Astrocyte of the cerebellum (primary cell): ENCODE data around the gene DOCK1.

Experiments
- DNase-seq: peaks from one replicate; pipeline ENCODE4 v3.0.0-alpha.2; 2011; ENCODE audit warnings: low read depth
- H3K4me3 ChIP-seq: 2 replicates; pipeline ENCODE4 v1.5.1; 2011; ENCODE audit warnings: mild to moderate bottlenecking, low read depth, low read length, moderate library complexity
- in situ Hi-C: cut with HindIII; loops from 2 replicates; pipeline ENCODE4 v1.10.0; 2017; ENCODE audit warnings: low sequenced_read_pairs
- TF ChIP-seq, protein P1 (sequence below): IDR thresholded peaks from 2 replicates; pipeline ENCODE4 v1.5.1; 2012; ENCODE audit warnings: low read length, low read depth, moderate library complexity, mild to moderate bottlenecking; ENCODE audit errors: missing control alignments

The DOCK1 gene

GRCh38 chr10:127368929-127369328 lies 463.7 kb downstream of the DOCK1 start:
- no peak overlapping the region for H3K4me3 ChIP-seq
- in situ Hi-C loops = no loop called here
- DNase-seq = no peak
- TF ChIP-seq, protein P1, sequence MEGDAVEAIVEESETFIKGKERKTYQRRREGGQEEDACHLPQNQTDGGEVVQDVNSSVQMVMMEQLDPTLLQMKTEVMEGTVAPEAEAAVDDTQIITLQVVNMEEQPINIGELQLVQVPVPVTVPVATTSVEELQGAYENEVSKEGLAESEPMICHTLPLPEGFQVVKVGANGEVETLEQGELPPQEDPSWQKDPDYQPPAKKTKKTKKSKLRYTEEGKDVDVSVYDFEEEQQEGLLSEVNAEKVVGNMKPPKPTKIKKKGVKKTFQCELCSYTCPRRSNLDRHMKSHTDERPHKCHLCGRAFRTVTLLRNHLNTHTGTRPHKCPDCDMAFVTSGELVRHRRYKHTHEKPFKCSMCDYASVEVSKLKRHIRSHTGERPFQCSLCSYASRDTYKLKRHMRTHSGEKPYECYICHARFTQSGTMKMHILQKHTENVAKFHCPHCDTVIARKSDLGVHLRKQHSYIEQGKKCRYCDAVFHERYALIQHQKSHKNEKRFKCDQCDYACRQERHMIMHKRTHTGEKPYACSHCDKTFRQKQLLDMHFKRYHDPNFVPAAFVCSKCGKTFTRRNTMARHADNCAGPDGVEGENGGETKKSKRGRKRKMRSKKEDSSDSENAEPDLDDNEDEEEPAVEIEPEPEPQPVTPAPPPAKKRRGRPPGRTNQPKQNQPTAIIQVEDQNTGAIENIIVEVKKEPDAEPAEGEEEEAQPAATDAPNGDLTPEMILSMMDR = no peak

DNA sequence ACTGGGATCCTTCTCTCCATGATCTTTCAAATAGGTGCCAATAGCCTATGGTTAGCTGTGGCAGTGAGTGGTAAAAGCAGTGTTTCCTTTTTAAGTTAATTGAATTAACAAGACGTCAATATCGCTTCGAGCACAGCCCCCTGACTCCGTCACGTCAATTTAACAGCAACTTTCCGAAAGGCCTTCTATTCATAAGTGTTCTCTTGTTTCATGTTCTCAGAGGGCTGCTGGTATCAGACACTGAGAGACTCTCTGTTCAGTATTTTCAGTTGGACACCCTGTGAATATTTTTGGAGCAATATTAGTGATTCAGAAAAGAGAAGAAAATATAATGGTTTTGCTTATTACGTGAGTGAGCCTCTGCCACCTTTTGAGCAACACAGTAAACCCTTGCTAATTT lies 465.4 kb downstream of the DOCK1 start:
- TF ChIP-seq, protein P1 = no peak
- in situ Hi-C loops = no loop called here
- DNase-seq = no peak
- H3K4me3 ChIP-seq = no peak overlapping the region

DNA sequence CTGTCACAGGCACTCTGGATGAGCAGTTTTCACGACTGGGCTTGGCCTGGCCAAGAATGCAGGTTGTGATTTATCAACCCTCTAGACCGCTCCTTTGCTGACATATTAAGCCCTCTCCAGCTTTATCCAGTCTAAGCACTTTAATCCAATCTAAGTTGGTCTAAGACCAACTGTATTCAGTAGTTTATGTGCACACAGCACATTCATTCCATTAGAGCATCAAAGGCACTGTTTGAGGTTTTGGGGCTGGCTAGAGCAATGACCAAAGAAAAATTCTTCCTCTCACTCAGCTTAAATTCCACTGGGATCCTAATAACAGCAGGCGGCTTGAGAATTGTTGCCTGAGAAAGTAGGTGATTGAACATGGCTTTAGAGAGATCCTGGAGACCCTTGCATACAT lies 467.1 kb downstream of the DOCK1 start:
- no peak for DNase-seq
- TF ChIP-seq, protein P1 = no peak
- H3K4me3 ChIP-seq = no peak overlapping the region
- in situ Hi-C loops = no loop called here

DNA sequence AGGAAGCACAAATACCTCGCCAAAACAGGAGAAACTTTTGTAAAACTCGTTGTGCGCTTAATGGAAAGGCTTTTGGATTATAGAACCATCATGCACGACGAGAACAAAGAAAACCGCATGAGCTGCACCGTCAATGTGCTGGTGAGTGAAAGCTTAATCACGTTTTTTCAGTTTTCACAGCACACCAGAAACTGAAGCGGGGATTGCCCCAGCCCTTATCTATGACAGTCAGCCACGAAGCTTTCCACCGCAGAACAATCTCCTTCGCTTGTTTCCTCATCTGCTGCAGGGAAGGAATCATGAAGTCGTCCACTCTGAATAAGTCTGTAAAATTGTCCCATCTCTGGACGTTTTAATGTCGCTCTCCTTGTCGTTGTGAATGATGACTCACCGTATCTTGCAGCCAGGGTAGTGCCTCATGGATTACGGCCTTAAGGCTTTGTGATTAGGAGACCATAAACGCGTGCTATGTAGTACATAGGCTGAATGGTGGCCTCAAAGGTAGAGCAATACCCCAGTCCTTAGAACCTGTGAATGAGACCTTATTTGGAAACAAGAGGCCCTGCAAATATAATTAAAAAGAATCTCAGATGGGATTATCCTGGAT lies 468.9 kb downstream of the DOCK1 start:
- in situ Hi-C loops = no loop called here
- TF ChIP-seq, protein P1 = no peak
- no peak for DNase-seq
- no peak overlapping the region for H3K4me3 ChIP-seq

- DNase-seq = no peak
- in situ Hi-C loops = no loop called here
- TF ChIP-seq, protein P1 = no peak
- no peak overlapping the region for H3K4me3 ChIP-seq
Measured at GRCh38 chr10:127374901-127375300, 469.7 kb downstream of the DOCK1 start.

DNA sequence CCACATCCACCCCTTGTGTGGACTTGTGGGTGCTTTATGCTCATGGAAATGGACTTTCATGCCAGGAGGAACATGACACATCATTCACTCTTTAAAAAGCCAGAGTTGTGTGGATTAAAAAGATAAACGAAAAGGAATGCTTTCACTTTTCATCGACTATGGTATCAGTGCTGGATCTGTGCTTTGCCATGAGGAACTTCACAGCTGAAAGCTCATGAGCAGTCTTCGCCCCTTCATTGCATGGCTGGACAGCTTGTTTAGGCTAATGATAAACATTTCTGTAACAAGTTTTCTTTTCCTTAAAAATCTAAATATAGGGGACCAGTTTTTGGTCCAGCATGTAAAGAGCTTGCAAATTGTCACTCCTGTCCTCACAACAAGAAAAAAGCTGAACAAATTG lies 470.2 kb downstream of the DOCK1 start:
- in situ Hi-C loops = no loop called here
- TF ChIP-seq, protein P1 = no peak
- DNase-seq = no peak
- no peak overlapping the region for H3K4me3 ChIP-seq
